K562 (cell line): ENCODE measurements around the gene GPR176. TPM values are rescaled to one million over a fixed set of nuclear protein-coding genes. Genes with fewer than 3 reads are reported as not detected.

Source experiments
- ATAC-seq: fragments of 200-7000 bp; cut with Tn5 transposase; 3 replicates; pipeline ENCODE4 v1.9.1; 2020; ENCODE audit warnings: moderate library complexity
- BruUV-seq: library from RNA; stranded (reverse); fragments of 400-500 nt; replicated peaks from 2 replicates; lab custom pipeline; 2021; lab: Mats Ljungman, UMichigan
- CTCF ChIA-PET: fragments of 300-600 bp; formaldehyde crosslinking; extraction: SDS; loops from one replicate; lab custom pipeline; 2021; ENCODE audit warnings: low intra/inter-chr PET ratio; lab: Yijun Ruan, JAX
- POLR2A ChIA-PET: fragments of 300-600, 350-650 bp; sonication (Branson Sonifier 250); formaldehyde crosslinking; extraction: SDS; loops from one replicate; lab custom pipeline; 2021; ENCODE audit warnings: antibody characterized with exemption, inconsistent platforms; lab: Yijun Ruan, JAX
- DNase-seq, 4 experiments: peaks; one replicate each; pipeline versions ENCODE4 v3.0.0 to v3.0.0-alpha.2; 2011 to 2018; ENCODE audit warnings: low spot score in 3 of 4, mixed read lengths in 3 of 4; ENCODE audit errors: extremely low read depth in 1 of 4
- FAIRE-seq: peaks from 2 replicates; lab custom pipeline; 2011; peaks lifted over from hg19 to GRCh38; lab: Jason Lieb, UNC
- H2AFZ ChIP-seq: 2 replicates; pipeline ENCODE4 v1.6.0; 2011; ENCODE audit warnings: low read depth, low read length, control low read depth, inconsistent platforms
- H3K27ac ChIP-seq: fragments of 200-600 bp; 3 replicates; pipeline ENCODE4 v1.8.0; 2011; ENCODE audit warnings: low read depth, mild to moderate bottlenecking, control low read depth, inconsistent platforms, low read length, moderate library complexity, mixed read lengths; ENCODE audit errors: extremely low read depth
- H3K27me3 ChIP-seq, 2 experiments: fragments of 300-600 bp in 1 of 2; 2 replicates in 1 of 2; 3 replicates in 1 of 2; pipeline versions ENCODE4 v1.6.0 to v1.8.0; 2011; ENCODE audit warnings: inconsistent platforms in 2 of 2, low read length in 2 of 2, mild to moderate bottlenecking in 1 of 2, mixed read lengths in 1 of 2, moderate library complexity in 1 of 2; ENCODE audit not compliant: control insufficient read depth in 2 of 2, insufficient read depth in 2 of 2
- H3K36me3 ChIP-seq: fragments of 300-600 bp; 3 replicates; pipeline ENCODE4 v1.8.0; 2011; ENCODE audit warnings: mild to moderate bottlenecking, low read length, inconsistent platforms; ENCODE audit not compliant: control insufficient read depth, insufficient read depth
- H3K4me1 ChIP-seq, 2 experiments: fragments of 200-600 bp in 1 of 2; replicated peaks in 1 of 2; 2 replicates in 1 of 2; 3 replicates in 1 of 2; pipeline versions ENCODE4 v1.5.1 to v1.8.0; 2011; ENCODE audit warnings: inconsistent platforms in 2 of 2, low read length in 2 of 2, mild to moderate bottlenecking in 1 of 2, mixed read lengths in 1 of 2, moderate library complexity in 1 of 2; ENCODE audit not compliant: control insufficient read depth in 2 of 2, insufficient read depth in 2 of 2
- H3K4me2 ChIP-seq: 2 replicates; pipeline ENCODE4 v1.6.1; 2011; ENCODE audit warnings: low read length, control low read depth, inconsistent platforms, mixed read lengths; ENCODE audit not compliant: insufficient read depth
- H3K4me3 ChIP-seq: fragments of 200-600 bp; sonication (generic), shearing (Covaris generic); 2 replicates; pipeline ENCODE4 v1.5.1; 2016; ENCODE audit warnings: control low read depth, inconsistent platforms
- H3K79me2 ChIP-seq: fragments of 200-600 bp; 3 replicates; pipeline ENCODE4 v1.8.0; 2011; ENCODE audit warnings: low read length, inconsistent platforms; ENCODE audit not compliant: control insufficient read depth, insufficient read depth
- H3K9ac ChIP-seq, 2 experiments: 2 replicates each; pipeline versions ENCODE4 v1.6.0 to v1.6.1; 2011; ENCODE audit warnings: low read depth in 2 of 2, low read length in 2 of 2, control low read depth in 1 of 2, inconsistent platforms in 1 of 2, mild to moderate bottlenecking in 1 of 2, mixed read lengths in 1 of 2; ENCODE audit not compliant: insufficient read depth in 1 of 2
- H3K9me1 ChIP-seq: one replicate; pipeline ENCODE4 v1.6.0; 2011; ENCODE audit warnings: inconsistent platforms, mild to moderate bottlenecking, low read length, moderate library complexity; ENCODE audit not compliant: control insufficient read depth, insufficient read depth
- H3K9me3 ChIP-seq: replicated peaks from 2 replicates; pipeline ENCODE4 v1.5.1; 2011; ENCODE audit warnings: low read depth, low read length, inconsistent platforms; ENCODE audit not compliant: control insufficient read depth, insufficient read depth
- H4K20me1 ChIP-seq: replicated peaks from 2 replicates; pipeline ENCODE4 v1.6.1; 2011; ENCODE audit warnings: low read length, inconsistent platforms, mixed read lengths; ENCODE audit not compliant: control insufficient read depth, insufficient read depth
- CHCHD3 ChIP-seq: fragments of 250-450 bp; sonication (Bioruptor Pico); IDR thresholded peaks from 2 replicates; pipeline ENCODE4 v2.1.2; 2022; ENCODE audit warnings: mild to moderate bottlenecking
- CTBP1 ChIP-seq: fragments of 450-650 bp; IDR thresholded peaks from 2 replicates; pipeline ENCODE4 v1.6.1; 2016; ENCODE audit warnings: borderline replicate concordance
- DPF2 ChIP-seq: fragments of 450-650 bp; IDR thresholded peaks from 2 replicates; pipeline ENCODE4 v1.6.1; 2016
- FOXA1 ChIP-seq: fragments of 450-650 bp; IDR thresholded peaks from 2 replicates; pipeline ENCODE4 v1.6.1; 2016; ENCODE audit warnings: mild to moderate bottlenecking, borderline replicate concordance
- HNRNPL ChIP-seq: fragments of 200-400 bp; formaldehyde crosslinking; IDR thresholded peaks from 2 replicates; pipeline ENCODE4 v1.6.1; 2017; ENCODE audit warnings: low read depth, mild to moderate bottlenecking, low read length
- OTX1 ChIP-seq: fragments of 450-650 bp; formaldehyde crosslinking; IDR thresholded peaks from 2 replicates; pipeline ENCODE4 v1.4.0; 2022; ENCODE audit warnings: mild to moderate bottlenecking
- PHB2 ChIP-seq: fragments of 450-650 bp; IDR thresholded peaks from 2 replicates; pipeline ENCODE4 v1.6.1; 2017; ENCODE audit warnings: low read depth
- RFX5 ChIP-seq: IDR thresholded peaks from 2 replicates; pipeline ENCODE4 v1.6.1; 2011; ENCODE audit warnings: low read depth, mild to moderate bottlenecking, improper control_type of control experiment, low read length
- TEAD1 ChIP-seq, 2 experiments: fragments of 450-650 bp in 1 of 2; sonication (generic) in 1 of 2; formaldehyde crosslinking; IDR thresholded peaks; 2 replicates each; pipeline versions ENCODE4 v1.4.0 to v1.8.0; 2020 to 2022; ENCODE audit warnings: mild to moderate bottlenecking in 2 of 2, missing genetic modification reagents in 1 of 2
- TFAP4 ChIP-seq: sonication (generic); formaldehyde crosslinking; IDR thresholded peaks from 2 replicates; pipeline ENCODE4 v1.8.0; 2022; ENCODE audit warnings: missing genetic modification reagents, mild to moderate bottlenecking, moderate library complexity, borderline replicate concordance
- ZFP91 ChIP-seq: sonication (generic); formaldehyde crosslinking; IDR thresholded peaks from 2 replicates; pipeline ENCODE4 v1.8.0; 2022; ENCODE audit warnings: mild to moderate bottlenecking, missing genetic modification reagents
- ZKSCAN8 ChIP-seq: fragments of 200-800 bp; sonication (Bioruptor generic); IDR thresholded peaks from 2 replicates; pipeline ENCODE4 v1.6.1; 2016; ENCODE audit warnings: missing genetic modification characterization, missing compliant biosample characterization
- ZNF586 ChIP-seq: fragments of 450-650 bp; formaldehyde crosslinking; conservative IDR thresholded peaks from 2 replicates; pipeline ENCODE4 v1.4.0; 2020; ENCODE audit warnings: mild to moderate bottlenecking, moderate library complexity
- ZNF589 ChIP-seq: fragments of 200-800 bp; sonication (Bioruptor generic); IDR thresholded peaks from 2 replicates; pipeline ENCODE4 v1.6.1; 2016; ENCODE audit warnings: low read depth, missing genetic modification characterization, missing compliant biosample characterization
- ZNF696 ChIP-seq: fragments of 250-450 bp; sonication (Bioruptor Pico); conservative IDR thresholded peaks from 2 replicates; pipeline ENCODE4 v1.4.0; 2020; ENCODE audit warnings: mild to moderate bottlenecking, moderate library complexity
- WGBS: fragments of 100-300 bp; shearing (Covaris generic); methylation state at CpG from one replicate; pipeline ENCODE4 v1.1.6; 2016; ENCODE audit warnings: low coverage, mixed read lengths; ENCODE audit not compliant: insufficient coverage; ENCODE audit errors: missing lambda C conversion rate; 5-methylcytosine and 5-hydroxymethylcytosine counted together
- in situ Hi-C: fragments of 300-500 bp; cut with MboI; formaldehyde crosslinking; loops from 4 replicates; pipeline ENCODE4 v1.15.0; 2018; ENCODE audit warnings: inconsistent platforms, mixed read lengths
- intact Hi-C: fragments of 100-400 bp; cut with micrococcal nuclease; formaldehyde crosslinking; loops from 2 replicates; pipeline ENCODE4 v1.14.2; 2022
- polyA plus RNA-seq, 8 experiments: library from polyadenylated mRNA; depleted of rRNA in 4 of 8; stranded (reverse) in 5 of 8; unstranded in 3 of 8; fragments of >200 nt; fragmentation: Nextera tagmentation in 2 of 8; fragmentation: Illumina TruSeq in 1 of 8; extraction: Ambion mirVana in 2 of 8; extraction: Trizol in 1 of 8; gene quantifications; 2 replicates each; pipeline versions ENCODE4 v1.2.1 to v1.2.3, GENCODE V29; 2011 to 2014; ENCODE audit warnings: inconsistent platforms in 1 of 8, missing spikeins in 1 of 8
- total RNA-seq, 7 experiments: library from RNA; depleted of rRNA in 6 of 7; stranded (reverse); fragments of >200 nt in 6 of 7; fragmentation: Illumina TruSeq in 2 of 7; extraction: Trizol in 2 of 7; gene quantifications; 2 replicates each; pipeline versions ENCODE4 v1.2.1 to v1.2.3, GENCODE V29; 2011 to 2021; ENCODE audit warnings: low replicate concordance in 1 of 7

GPR176 gene
- total and polyA plus RNA-seq, 9 of the 15 experiments (the other 6 are each of a cell fraction or from before 2014, with no cell fraction given) = 0.03 to 1.2 (median 0.76) TPM

- 17% methylated on average over 3 of the region's 3 CpGs for WGBS
- Histone ChIP-seq H3K4me1 (peaks cover 4 to 13% of the 10 kb centered on the region in 2 experiments; a peak in 3 of 5 replicates), H2AFZ (no peak overlapping the region), H3K9me1 (no peaks in the 10 kb centered on the region)
- no peak for DNase-seq
- POLR2A ChIA-PET = interaction anchor here (0.7 to 2.4 kb wide), 2 partner anchors 9 to 400 kb away, joined by 4 to 15 read pairs; no protein-coding TSS in a partner anchor
- ATAC-seq = no peak
- intact Hi-C loops = no loop called here
- no peak for TF ChIP-seq HNRNPL
- TF ChIP-seq ZNF696 (CRISPR knock-in tag) = no peak
- no peak for TF ChIP-seq ZNF586 (CRISPR knock-in tag)
- no peak for TF ChIP-seq TFAP4 (CRISPR knock-in tag)
- TF ChIP-seq ZFP91 (CRISPR knock-in tag) = no peak
- TF ChIP-seq ZKSCAN8 = no peak
- TF ChIP-seq PHB2 = no peak
- no peak for TF ChIP-seq TEAD1 (CRISPR knock-in tag; IDR thresholded peaks at IDR 0.05)
- no peak for TF ChIP-seq FOXA1
- no peak for TF ChIP-seq ZNF589
- TF ChIP-seq CHCHD3 (CRISPR knock-in tag) = no peak
- no peak for TF ChIP-seq DPF2
- TF ChIP-seq RFX5 = no peak
- no peak for TF ChIP-seq OTX1 (CRISPR knock-in tag)
- TF ChIP-seq CTBP1 = no peak
- TF ChIP-seq, all 486 proteins: peak for 0
- no peak overlapping the region for H3K4me3 ChIP-seq
- no peak overlapping the region for H3K4me2 ChIP-seq
- no peak for FAIRE-seq
- peaks cover 0 to 5% of the 10 kb centered on the region in 2 experiments; a peak in 1 of 5 replicates for H3K27me3 ChIP-seq
- H3K79me2 ChIP-seq = no peaks in the 10 kb centered on the region
- H4K20me1 ChIP-seq = no peaks in the 10 kb centered on the region
- no peak overlapping the region for H3K9ac ChIP-seq
- H3K36me3 ChIP-seq = no peaks in the 10 kb centered on the region
- in situ Hi-C loops = no loop called here
- H3K27ac ChIP-seq = no peak overlapping the region
- no TSS peak for BruUV-seq
- H3K9me3 ChIP-seq = no peaks in the 10 kb centered on the region
- CTCF ChIA-PET = no interaction called here
Measured at GRCh38 chr15:39898317-39898716, 21.7 kb downstream of the GPR176 start.
